Body of pancreas (tissue), 4 donors: ENCODE results near the gene MARK1. TPM values are rescaled to one million over a fixed set of nuclear protein-coding genes. Genes with fewer than 3 reads are reported as not detected.

Source experiments
- ATAC-seq: fragments of 150-250 bp; one replicate; pipeline ENCODE4 v1.9.1; 2016
- DNase-seq, 4 donors: peaks; one replicate each; pipeline ENCODE4 v3.0.0-alpha.2; 2019
- H3K27ac ChIP-seq, 4 donors: fragments of 200-600 bp; sonication (generic); 1 replicate in 3 of 4; 2 replicates in 1 of 4; pipeline versions ENCODE4 v1.5.1 to v1.6.1; 2016 to 2019; ENCODE audit warnings: mild to moderate bottlenecking in 1 of 4, mixed read lengths in 1 of 4, moderate library complexity in 1 of 4
- H3K27me3 ChIP-seq, 2 donors: fragments of 200-600 bp; sonication (generic); one replicate each; pipeline ENCODE4 v1.6.0; 2016; ENCODE audit warnings: mild to moderate bottlenecking in 1 of 2
- H3K36me3 ChIP-seq, 2 donors: fragments of 200-600 bp; sonication (generic); replicated peaks in 1 of 2; 2 replicates each; pipeline ENCODE4 v1.5.1; 2016; ENCODE audit warnings: low read depth in 2 of 2; ENCODE audit not compliant: insufficient read depth in 1 of 2
- H3K4me1 ChIP-seq: fragments of 200-600 bp; sonication (generic); one replicate; pipeline ENCODE4 v1.6.0; 2016
- H3K4me3 ChIP-seq, 2 donors: fragments of 200-600 bp; sonication (generic); 1 replicate in 1 of 2; 2 replicates in 1 of 2; pipeline ENCODE4 v1.5.1; 2016 to 2019
- H3K9me3 ChIP-seq, 3 donors: fragments of 200-600 bp; sonication (generic); 1 replicate in 2 of 3; 2 replicates in 1 of 3; pipeline ENCODE4 v1.5.1; 2016
- POLR2A ChIP-seq, 3 donors: fragments of 450-650 bp; IDR thresholded peaks; one replicate each; pipeline ENCODE4 v1.6.1; 2016; ENCODE audit warnings: antibody characterized with exemption in 3 of 3, mild to moderate bottlenecking in 2 of 3
- WGBS, 2 donors: methylation state at CpG; one replicate each; pipeline ENCODE4 v1.1.5; 2017; 5-methylcytosine and 5-hydroxymethylcytosine counted together
- intact Hi-C: fragments of 100-400 bp; cut with DNase I; formaldehyde crosslinking; loops from one replicate; pipeline ENCODE4 v1.15.1; 2023
- total RNA-seq, 2 donors: library from RNA; depleted of rRNA; stranded (reverse); fragments of >200 nt; gene quantifications; one replicate each; pipeline ENCODE4 v1.1.0, GENCODE V29; 2016
- TF ChIP-seq, protein P1 (sequence below), 7 experiments: fragments of 450-650 bp in 4 of 7; fragments of 200-600 bp in 3 of 7; sonication (generic) in 3 of 7; IDR thresholded peaks; one replicate each; pipeline ENCODE4 v1.5.1; 2016 to 2019; ENCODE audit warnings: antibody characterized with exemption in 7 of 7

MARK1 gene
- total RNA-seq, 2 donors from 2014 or later: 2.1 to 5.3 TPM

- WGBS, 2 donors: 81 to 93% methylated on average over 1 of the region's 1 CpG
These were observed 127.6 kb downstream of the MARK1 start for GRCh38 chr1:220655509-220655908.

DNA sequence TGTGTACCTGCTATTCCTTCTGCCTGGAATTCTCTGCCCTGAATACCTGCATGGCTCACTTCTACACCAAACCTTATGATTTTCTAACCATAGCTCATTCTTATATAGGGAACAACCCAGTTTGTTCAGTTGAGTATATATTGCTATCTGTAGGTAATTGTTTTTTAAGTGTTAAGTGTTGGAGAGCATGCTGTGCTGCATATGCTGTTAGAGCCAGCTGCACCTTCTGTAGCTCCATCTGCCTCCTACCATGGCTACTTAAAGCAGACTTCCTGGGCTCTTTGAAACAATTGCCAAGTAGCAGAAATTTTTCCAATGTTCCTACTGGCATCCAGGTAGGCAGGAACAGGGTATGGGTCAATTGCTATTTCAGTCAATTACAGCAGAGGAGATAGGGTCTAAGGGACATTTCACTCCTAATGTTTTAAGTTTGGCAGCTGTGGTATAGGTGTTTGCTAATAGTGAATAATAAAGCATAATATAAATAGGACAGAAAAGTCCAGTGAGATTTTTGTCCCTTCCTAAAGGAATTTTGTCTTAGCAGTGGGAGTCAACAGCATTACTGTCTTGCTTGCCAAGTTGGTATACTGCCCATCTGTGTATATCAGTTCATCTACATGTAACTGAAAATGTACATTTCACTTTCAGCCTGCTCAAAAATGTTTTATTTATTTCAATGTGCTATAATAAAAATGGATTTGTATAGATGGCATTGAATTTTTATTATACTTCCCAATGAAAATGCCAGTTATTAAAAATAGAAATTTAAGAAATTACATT lies 128.2 kb downstream of the MARK1 start:
- Histone ChIP-seq H3K36me3 (no peaks in the 10 kb centered on the region), H3K9me3 (no peaks in the 10 kb centered on the region), H3K4me3 (no peak overlapping the region), H3K4me1 (no peaks in the 10 kb centered on the region), H3K27me3 (no peaks in the 10 kb centered on the region), H3K27ac (no peak overlapping the region)
- DNase-seq (no peak), ATAC-seq (no peak)
- TF ChIP-seq, protein P1, sequence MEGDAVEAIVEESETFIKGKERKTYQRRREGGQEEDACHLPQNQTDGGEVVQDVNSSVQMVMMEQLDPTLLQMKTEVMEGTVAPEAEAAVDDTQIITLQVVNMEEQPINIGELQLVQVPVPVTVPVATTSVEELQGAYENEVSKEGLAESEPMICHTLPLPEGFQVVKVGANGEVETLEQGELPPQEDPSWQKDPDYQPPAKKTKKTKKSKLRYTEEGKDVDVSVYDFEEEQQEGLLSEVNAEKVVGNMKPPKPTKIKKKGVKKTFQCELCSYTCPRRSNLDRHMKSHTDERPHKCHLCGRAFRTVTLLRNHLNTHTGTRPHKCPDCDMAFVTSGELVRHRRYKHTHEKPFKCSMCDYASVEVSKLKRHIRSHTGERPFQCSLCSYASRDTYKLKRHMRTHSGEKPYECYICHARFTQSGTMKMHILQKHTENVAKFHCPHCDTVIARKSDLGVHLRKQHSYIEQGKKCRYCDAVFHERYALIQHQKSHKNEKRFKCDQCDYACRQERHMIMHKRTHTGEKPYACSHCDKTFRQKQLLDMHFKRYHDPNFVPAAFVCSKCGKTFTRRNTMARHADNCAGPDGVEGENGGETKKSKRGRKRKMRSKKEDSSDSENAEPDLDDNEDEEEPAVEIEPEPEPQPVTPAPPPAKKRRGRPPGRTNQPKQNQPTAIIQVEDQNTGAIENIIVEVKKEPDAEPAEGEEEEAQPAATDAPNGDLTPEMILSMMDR (IDR thresholded peaks at IDR 0.05): no peak
- TF ChIP-seq POLR2A (IDR thresholded peaks at IDR 0.05): no peak
- intact Hi-C loops: no loop called here

More at GRCh38 chr1:220655509-220655908, 127.6 kb downstream of the MARK1 start:
- TF ChIP-seq, protein P1 (IDR thresholded peaks at IDR 0.05): no peak
- no peak for TF ChIP-seq POLR2A (IDR thresholded peaks at IDR 0.05)
- intact Hi-C loops: no loop called here
- Histone ChIP-seq H3K4me1 (no peaks in the 10 kb centered on the region), H3K27me3 (no peaks in the 10 kb centered on the region), H3K9me3 (no peaks in the 10 kb centered on the region), H3K36me3 (no peaks in the 10 kb centered on the region), H3K4me3 (no peak overlapping the region), H3K27ac (no peak overlapping the region)
- ATAC-seq (no peak), DNase-seq (no peak)

GRCh38 chr1:220666349-220666748 lies 138.4 kb downstream of the MARK1 start:
- Histone ChIP-seq H3K9me3 (no peaks in the 10 kb centered on the region), H3K36me3 (no peaks in the 10 kb centered on the region), H3K27ac (no peak overlapping the region), H3K27me3 (no peaks in the 10 kb centered on the region), H3K4me1 (no peaks in the 10 kb centered on the region), H3K4me3 (no peak overlapping the region)
- DNase-seq (no peak), ATAC-seq (no peak)
- TF ChIP-seq, protein P1 (IDR thresholded peaks at IDR 0.05): no peak
- TF ChIP-seq POLR2A (IDR thresholded peaks at IDR 0.05): no peak
- 60 to 70% methylated on average over 3 of the region's 3 CpGs for WGBS, 2 donors
- intact Hi-C loops: no loop called here

DNA sequence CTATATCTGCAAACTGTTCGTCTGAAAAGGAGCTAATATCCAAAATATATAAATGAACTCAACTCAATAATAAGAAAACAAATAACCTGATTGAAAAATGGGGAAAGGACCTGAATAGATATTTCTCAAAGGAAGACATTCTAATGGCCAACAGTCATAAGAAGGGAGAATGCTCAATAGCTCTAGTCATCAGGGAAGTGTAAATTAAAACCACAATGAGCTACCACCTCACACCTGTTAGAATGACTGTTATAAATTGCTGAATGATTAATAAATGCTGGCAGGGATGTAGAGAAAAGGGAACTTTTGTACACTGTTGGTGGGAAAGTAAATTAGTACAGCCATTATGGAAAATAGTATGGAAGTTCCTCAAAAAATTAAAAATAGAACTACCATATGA lies 141.1 kb downstream of the MARK1 start:
- Histone ChIP-seq H3K4me3 (no peak overlapping the region), H3K9me3 (no peaks in the 10 kb centered on the region), H3K36me3 (no peaks in the 10 kb centered on the region), H3K27ac (no peak overlapping the region), H3K27me3 (no peaks in the 10 kb centered on the region), H3K4me1 (no peaks in the 10 kb centered on the region)
- ATAC-seq (no peak), DNase-seq (no peak)
- WGBS, 2 donors: 40 to 63% methylated on average over 1 of the region's 1 CpG
- intact Hi-C loops: no loop called here
- TF ChIP-seq, protein P1 (IDR thresholded peaks at IDR 0.05): no peak
- no peak for TF ChIP-seq POLR2A (IDR thresholded peaks at IDR 0.05)

DNA sequence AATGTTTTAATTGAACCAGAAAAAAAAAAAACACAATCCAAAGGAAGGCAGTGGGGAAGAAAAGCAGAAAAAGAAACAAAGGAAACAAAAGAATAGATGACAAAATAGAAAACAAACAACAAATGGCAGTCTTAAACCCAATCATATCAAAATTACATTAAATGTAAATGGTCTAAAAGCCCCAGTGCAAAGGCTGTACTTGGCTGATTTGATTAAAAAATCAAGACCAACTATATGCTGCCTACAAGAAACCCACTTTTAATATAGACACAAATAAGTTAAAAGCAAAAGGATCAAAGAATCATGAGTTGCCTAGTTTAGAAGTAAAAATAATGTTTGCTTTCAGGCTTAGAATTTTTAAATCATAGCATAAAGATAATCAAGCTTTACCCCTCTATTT lies 142.4 kb downstream of the MARK1 start:
- H3K9me3 ChIP-seq: no peaks in the 10 kb centered on the region
- H3K4me3 ChIP-seq: no peak overlapping the region
- DNase-seq (no peak), ATAC-seq (no peak)
- no peak overlapping the region for H3K27ac ChIP-seq
- no peaks in the 10 kb centered on the region for H3K4me1 ChIP-seq
- H3K36me3 ChIP-seq: no peaks in the 10 kb centered on the region
- TF ChIP-seq, protein P1 (IDR thresholded peaks at IDR 0.05): no peak
- TF ChIP-seq POLR2A (IDR thresholded peaks at IDR 0.05): no peak
- no peaks in the 10 kb centered on the region for H3K27me3 ChIP-seq
- intact Hi-C loops: no loop called here
